DMS79 treated with DMSO at 0.1 percent for 48 hours (cell line): ENCODE results near the gene KLHL12.

Experiments
- DNase-seq: peaks from one replicate; lab custom pipeline; 2025; lab: John Stamatoyannopoulos, UW

The KLHL12 gene

DNA sequence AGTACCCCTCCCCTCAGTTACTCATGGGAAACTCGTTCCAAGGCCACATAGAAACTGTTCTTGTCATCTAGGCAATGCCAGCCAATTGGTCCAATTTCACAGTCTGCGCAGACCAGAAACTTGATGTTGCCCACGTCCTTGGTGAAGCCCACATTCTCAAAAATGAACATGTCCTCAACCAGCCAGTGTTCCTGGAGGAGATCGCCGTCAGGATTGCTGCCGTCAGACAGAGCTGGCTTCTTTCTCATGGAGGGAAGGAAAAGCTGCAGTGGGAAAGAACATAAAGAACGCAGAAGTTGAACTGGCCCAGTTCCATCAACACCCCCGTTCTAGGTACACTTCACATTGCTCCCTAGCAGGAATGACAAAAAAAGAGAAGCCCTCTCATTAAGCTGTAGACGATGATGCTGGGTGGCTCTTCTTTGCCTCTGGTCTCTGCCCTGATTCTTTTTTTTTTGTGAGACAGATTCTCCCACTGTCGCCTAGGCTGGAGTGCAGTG lies 46.0 kb downstream of the KLHL12 start:
- no peak for DNase-seq

DNA sequence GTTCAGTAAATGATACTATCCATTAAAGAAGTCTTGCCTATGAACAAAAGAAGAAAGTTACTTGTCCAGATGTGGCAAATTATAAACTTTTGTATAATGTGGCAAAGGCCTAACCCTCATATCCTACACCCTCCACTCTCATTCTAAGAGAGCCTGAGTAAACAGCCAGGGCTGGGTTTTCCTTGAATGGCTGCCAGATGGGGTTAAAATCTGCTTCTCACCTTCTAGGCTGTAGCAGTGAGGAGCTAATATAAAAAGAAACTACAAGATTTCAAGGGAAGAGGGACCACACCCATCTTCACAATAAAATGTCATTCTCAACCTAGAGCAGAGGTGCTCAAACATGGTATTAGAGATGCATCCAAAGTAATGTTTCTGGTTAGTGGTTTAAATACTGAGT lies 47.0 kb downstream of the KLHL12 start:
- DNase-seq = no peak

DNA sequence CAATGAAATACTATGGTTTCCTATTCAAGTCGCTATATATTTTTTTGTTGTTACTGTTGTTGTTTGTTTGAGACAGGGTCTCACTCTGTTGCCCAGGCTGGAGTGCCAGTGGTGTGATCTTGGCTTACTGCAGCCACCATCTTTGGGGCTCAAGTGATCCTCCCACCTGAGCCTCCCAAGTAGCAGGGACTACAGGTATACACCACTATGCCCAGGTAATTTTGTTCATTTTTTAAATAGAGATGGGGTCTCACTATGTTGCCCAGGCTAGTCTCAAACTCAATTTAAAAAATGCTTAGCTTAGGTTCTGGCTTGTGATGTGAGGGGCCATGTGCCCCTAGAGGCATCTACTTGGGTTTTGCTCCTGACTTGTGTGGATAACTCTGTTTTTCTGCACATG lies 47.9 kb downstream of the KLHL12 start:
- DNase-seq = no peak

DNA sequence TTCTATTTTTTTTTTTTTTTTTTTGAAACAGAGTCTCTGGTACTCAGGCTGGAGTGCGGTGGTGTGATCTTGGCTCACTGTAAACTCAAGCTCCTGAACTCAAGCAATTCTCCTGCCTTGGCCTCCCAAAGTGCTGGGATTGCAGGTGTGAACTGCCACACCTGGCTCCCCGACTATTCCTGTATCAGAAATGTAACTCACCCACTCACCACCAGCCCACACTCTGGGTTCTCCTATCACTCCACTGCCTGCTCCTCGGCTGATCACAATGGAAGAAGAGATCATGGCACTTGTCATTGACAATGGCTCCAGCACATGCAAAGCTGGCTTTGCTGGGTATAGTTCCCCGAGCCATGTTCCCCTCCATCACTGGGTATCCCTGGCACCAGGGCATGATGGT lies 54.0 kb downstream of the KLHL12 start:
- DNase-seq = no peak

DNA sequence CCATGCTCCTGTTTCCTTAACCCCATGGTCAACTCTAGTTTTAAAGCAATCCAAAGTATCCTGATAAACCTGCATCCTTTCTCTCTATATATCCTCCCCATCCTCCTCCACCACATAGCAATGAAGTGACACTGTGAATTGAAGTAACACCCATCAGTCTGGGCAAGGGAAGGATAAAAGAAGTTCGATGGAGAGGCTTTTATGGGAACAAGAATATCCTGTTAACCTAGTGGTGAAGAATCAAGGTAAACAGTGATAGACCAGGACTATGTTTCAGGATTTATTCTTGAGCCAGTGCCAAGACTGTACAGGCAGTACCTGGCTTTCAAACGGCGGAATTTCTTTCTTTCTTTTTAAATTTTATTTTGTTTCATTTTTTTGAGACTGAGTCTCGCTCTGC lies 55.7 kb downstream of the KLHL12 start:
- no peak for DNase-seq

DNA sequence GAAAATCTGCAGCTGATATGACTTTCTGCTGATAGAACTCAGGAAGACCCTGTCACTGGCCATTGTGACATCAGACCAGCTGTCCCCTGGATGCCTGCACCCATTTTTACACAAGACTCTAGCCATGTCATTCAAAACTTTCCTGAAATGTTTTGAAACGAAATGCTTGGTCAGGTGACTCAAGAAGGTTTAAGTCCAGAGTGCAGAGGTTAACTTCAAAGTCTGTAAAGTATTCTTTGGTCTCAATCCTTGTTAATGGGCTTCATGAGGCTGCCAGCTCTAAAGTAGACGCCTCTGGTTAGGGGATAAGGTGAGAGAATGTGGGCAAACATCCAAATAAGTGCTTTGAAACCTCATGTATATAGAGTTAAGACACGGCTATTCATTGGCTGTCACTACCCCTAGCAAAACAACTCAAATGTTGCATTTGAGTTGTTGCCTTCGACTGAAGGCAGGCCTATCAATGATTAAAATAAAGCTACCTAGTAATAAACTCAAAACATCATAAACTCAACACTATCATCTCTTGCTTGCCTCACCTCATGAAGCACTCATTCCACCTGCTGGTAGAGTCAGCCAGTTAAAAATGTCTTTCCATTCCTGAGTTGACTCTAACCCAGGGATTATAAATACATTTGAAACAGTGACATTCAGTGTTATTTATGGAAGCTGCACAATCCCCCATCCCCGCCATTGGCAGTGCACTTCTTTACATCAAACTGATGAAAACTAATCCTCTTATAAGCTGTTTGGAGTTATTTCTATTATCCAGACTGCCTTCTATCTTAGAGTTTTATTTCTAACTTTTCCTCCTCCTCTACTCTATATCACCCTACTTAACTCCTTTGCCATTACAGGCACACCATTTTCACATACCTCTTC lies 64.1 kb downstream of the KLHL12 start:
- DNase-seq = no peak

DNA sequence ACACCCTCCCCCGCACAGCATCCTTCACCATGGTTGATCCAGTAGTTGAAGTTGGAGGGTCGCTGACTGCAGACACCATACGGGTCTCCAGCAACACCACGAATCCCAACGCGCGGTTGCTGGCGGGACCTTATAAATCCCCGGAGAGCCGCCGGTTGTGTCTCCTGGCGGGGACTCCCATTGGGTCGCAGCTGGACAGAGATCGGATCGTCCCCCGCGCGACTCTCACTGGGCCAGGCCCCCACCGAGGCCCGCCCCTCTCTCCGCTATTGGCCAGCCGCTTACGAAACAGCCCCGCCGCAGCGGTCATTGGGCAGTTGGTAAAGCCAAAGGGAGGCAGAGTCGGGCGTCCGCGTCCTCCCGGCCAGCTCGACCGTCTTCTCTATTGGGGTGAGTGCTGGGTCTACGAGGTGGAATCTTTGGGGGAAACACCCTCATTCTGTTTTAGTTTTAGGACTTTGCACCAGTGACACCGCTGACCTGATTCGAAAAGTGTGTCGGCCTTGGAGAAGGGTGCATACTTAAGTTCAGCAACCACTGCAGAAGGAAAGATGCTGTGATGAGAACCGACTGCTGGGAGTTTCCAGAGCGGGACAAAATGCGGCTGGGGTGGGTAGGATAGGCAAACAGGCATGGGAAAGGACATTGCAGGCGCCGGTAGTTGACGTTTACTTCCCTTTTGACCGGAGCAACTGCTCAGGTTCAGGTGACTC lies 65.5 kb downstream of the KLHL12 start:
- DNase-seq = peak; percentile 87

DNA sequence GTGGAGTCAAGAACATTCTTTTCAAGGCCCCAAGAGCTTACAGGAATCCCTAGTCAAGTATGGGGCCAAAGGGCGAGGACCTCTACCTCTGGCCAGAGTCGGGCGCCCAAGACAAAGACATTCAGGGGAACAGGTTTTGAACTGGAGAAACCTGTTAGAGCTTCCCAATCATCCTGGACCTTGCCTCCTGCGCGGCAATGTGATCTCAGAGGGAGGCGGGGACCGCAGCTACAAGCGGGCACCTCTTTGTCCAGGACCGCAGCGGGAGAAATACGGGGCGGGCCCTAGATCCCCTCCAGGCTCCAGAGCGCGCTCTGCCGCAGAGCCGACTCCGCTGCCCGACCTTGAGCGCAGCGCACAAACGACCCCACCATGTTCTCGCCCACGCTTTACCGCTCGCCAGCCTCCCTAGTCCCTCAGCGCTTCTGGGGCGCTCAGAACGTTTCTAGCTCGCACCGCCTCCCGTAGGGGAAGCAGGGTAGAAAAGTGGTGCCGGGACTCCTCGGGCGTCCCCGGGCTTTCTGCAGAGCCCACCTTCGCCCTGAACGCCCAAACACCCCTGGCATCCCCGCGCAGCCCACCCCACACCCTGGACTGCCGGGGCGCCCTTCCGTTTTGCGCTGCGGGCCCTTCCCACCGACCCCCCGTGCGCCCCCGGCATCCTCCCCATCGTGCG lies 66.2 kb downstream of the KLHL12 start:
- DNase-seq = peak; percentile 74

DNA sequence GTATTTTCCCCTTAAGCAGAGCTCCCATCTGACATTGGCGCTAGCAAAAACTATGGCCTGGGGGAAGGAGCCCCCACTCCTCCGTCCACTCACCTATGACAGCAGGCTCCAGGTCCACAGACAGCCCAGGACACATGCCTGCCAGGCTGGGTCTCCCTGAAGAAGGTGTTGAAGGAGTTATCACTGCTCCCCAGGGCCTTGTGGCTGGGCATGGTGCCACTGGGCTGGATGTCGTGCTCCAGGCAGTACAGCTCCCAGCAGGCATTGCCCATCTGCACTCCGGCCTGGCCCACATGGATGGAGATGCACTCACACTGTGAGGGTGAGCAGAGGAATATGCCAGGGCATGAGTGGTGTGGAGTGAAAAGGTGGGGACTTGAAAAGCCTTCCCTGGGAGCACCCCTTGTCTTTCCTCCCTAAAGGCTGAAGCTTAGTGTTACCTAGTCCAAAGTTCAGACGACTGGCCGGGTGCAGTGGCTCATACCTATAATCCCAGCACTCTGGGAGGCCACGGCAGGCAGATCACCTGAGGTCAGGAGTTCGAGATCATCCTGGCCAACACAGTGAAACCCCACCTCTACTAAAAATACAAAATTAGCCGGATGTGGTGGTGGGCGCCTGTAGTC lies 68.1 kb downstream of the KLHL12 start:
- DNase-seq = peak; percentile 70

DNA sequence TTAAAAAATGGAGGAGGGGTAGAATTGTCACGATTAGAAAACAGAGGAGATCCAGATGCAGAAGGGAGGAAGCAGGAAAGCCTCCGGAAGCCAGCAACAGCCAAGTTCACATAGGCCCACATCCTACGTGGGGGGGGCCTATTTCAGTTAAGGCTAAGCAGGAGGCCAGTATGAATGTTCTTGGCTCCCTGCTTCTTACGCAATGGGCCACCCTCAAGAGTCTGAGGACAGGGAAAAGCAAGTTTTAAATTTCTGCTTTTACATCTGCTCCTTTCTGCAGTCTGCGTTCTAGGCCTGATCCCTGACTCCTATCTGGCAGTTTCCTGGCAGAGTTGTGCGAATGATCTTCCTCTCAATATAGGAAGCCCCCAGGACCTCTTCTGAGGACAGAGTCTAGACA lies 68.7 kb downstream of the KLHL12 start:
- DNase-seq = no peak

DNA sequence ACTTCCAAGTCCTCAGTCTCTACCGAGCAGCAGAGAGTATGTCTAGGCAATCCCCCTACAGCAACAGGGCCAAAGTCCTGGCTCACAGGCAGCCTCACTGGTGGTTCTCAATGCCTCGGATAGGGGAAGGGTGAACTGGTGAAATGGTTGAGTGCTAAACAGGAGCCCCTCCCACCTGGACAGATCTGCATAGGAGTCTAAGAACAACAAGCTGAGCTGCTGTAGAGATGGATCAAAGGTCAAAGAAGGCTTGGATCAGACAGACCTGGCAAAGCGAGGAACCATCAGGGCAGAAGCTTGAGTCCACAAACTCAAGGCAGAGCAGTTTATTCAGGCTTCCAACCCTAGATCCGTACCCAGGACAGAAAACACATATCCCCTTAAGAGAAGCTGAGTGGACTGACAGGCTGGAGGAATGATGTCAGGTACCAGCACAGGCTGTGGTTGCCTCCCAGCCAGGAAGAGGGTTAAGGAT lies 69.9 kb downstream of the KLHL12 start:
- no peak for DNase-seq

DNA sequence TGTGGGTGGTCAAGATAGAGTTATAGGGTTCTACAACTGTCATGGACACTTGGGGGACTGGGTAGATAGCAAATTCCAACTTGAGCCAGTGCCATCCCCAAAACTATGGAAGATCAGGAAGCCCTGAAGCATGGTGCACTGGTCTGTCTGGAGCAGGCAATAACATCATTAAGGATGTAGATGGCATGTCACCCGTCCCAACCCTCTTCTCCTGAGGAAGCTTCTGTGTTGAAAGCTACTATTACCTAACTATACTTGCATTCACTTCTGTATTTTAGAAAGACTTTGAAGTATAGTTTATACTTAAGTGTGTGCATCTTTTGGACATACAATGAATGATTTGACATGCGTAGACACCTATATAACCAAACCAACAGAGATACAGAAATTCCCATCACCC lies 71.0 kb downstream of the KLHL12 start:
- no peak for DNase-seq

DNA sequence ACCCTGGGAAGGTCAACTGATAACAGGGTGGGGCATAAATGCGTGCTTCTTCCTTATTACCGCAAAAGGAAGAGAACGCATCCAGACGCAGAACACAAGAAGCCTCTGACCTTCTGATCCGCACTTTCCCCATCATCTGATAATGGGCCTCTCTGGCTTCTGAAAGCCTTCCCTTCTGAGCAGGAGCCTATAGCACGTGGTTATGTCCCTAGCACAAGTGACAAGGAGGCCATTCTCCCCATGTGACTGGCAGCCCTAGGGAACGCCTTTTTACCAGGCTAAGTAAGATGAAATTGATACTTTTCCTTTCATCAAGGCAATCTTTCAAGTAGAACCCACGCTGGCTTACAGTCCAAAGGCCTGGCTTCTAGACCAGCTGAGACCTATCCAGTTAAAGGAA lies 72.2 kb downstream of the KLHL12 start:
- DNase-seq = no peak

DNA sequence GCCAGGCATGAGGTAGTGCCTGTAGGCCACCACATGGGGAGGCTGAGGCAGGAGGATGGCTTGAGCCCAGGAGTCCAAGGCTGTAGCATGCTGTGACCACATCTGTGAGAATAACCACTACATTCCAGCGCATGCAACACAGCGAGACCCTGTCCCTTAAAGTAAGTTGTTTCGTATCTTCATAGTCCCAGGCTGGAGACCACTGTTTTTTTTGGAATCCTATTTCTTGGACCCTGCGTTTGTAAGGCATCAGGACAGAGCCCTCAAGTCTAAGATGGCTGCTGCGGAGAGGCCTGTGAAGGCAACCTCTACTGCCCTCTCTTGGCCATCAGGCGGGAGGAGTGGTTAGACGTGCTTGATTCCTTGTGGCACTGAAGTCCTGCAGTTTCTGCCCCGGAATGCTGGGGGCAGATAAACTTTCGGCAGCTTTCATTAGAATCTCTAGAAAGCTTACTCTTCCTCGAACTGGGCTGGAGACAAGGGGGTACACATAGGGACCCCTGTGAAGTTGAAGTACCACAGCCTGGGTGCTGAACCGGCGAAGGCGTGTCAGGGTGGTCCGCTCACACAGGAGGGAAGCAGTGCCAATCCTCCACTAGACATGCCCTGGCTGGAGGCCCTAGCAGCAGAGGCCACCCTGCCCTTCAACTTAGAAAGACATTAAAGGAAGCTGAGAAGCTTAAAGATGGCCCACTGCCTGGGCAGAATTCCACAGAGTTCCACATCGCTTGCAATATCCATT lies 74.7 kb downstream of the KLHL12 start:
- DNase-seq = no peak

DNA sequence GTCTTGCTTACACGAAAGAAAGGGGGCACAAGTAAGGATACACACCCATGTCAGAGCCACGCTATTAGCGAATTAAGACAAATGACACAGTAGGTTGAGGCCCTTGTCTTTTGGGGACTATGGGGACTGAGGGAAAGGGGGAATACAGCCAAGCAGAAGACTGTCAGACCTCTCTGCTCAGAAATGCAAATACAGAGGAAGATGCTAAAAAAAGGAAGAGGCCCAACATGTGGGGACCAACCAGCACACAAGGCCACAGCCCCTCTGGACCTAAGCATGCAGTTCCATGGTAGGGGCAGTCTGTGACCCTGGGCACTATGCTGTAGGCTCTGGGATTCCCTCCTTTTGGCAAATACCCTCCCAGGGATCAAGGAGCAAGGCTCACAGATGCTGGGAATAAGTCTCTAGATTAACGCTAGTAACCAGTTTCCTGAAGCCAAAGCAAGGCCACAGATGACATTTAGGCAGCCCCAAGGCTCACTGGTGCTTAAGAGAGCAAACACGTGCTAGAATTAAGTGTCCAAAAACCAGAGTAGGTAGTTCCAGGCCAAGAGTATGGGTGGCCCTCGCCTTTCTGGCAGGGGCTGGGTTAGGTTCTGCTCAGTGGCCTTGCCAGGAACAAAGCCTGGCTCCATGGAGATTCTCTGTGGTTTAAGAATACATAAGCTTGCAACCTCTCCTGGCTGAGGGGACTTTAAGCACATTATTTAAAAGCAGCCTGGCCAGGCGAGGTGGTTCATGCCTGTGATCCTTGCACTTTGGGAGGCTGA lies 76.3 kb downstream of the KLHL12 start:
- no peak for DNase-seq

DNA sequence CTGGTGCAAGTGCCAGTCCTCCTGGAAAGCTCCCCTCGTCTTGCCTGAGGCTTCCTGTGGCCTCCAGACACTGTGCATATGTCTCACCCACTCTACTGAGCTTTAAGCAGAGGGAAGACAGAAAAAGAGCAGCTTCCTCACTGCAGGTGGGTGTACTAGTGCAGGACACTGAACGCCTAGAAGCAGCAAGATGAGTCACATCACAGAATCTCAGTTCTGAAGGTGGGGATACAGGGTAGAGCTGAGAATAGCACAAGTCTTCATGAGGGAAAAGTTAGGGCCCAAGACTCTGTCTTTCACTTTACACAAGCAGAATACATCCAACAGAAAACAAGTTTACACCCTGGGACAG lies 78.9 kb downstream of the KLHL12 start:
- no peak for DNase-seq

DNA sequence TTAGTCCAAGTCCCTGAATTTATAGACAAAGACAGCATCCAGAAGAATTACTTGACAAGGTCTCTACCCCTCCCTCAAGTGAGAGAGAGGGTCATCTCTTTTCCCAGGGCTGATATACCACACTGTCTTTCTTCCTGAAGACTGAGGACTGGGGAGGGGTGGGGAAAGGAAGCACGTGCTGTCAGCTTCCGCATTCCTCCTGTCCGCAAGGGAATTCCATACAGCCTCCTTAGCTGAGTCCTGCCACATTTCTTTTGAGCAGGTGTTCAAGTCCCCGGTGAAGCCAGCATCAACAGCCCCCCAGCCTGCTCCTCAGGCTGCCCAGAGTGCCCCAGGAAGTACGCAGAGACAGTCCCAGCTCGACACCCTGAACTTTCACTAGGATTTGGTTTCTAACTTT lies 82.1 kb downstream of the KLHL12 start:
- DNase-seq = no peak

DNA sequence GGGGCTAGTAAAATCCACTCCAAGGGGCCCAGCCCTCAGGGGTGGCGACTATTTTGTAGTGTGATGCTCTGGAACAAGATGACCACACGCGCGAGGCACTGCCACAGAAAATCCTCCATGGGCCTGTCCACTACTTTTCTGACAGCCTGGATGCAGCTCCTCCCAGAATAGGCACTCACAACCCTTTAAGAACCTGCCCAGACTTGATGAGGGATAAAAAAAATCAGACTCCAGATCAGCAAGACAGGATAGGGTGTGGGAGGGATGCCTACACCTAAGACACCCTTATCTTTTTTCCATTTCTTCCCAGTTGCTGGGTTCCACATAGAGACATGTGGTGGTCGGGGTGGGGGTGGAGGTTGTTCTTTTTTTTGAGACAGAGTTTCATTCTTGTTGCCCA lies 82.8 kb downstream of the KLHL12 start:
- no peak for DNase-seq

DNA sequence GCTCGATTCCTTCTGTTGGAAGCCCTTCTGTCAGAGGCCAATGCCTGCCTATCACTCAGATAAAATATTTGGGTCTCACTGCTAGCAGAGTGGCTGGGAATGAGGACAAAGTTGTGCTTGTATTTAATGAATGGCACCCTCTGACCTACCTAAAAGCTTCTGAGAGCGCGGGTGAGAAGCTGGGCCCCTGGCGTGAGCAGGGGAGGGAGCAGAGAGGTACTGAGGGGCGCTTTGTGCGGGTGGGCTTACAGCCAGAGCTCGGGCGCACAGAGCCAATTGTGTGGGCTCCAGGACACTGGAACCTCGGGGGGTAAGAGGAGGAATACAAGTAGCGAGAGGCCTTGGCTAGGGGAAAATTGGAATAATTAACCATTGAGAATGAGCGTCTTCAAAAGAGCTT lies 84.0 kb downstream of the KLHL12 start:
- no peak for DNase-seq
